Measurements from ENCODE around the gene C9orf50.

DNA sequence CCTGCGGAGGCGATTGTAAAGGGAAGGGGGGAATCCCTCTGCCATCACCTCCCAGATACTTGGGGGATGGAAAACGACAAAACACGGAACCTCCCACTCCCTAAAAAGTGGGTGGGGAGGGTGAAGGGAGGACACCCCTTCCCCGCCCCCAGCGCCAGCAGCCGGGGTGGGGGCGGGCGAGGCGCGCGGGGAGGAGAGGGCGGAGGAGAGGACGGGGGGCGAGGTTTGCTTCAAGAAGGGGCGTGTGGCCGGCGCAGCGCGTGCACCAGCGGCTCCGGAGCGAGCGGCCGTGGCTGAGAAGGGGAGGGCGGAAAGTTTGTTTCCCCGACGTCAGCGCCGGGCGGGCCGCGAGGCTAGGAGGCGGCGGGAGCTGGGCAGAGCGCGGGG lies 44.5 kb upstream of the C9orf50 start, which contains the start of gene PRRX2:
- no peak for TF ChIP-seq POLR2AphosphoS2 (conservative IDR thresholded peaks at IDR 0.05; ENCODE audit: low read length)
- TF ChIP-seq MAFK (IDR thresholded peaks at IDR 0.05; ENCODE audit: partially characterized antibody) = no peak
- TF ChIP-seq, protein P1, sequence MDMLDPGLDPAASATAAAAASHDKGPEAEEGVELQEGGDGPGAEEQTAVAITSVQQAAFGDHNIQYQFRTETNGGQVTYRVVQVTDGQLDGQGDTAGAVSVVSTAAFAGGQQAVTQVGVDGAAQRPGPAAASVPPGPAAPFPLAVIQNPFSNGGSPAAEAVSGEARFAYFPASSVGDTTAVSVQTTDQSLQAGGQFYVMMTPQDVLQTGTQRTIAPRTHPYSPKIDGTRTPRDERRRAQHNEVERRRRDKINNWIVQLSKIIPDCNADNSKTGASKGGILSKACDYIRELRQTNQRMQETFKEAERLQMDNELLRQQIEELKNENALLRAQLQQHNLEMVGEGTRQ (IDR thresholded peaks at IDR 0.05) = no peak
- TF ChIP-seq POLR2A (IDR thresholded peaks at IDR 0.05; ENCODE audit: low read length) = no peak
- TF ChIP-seq, protein P2, sequence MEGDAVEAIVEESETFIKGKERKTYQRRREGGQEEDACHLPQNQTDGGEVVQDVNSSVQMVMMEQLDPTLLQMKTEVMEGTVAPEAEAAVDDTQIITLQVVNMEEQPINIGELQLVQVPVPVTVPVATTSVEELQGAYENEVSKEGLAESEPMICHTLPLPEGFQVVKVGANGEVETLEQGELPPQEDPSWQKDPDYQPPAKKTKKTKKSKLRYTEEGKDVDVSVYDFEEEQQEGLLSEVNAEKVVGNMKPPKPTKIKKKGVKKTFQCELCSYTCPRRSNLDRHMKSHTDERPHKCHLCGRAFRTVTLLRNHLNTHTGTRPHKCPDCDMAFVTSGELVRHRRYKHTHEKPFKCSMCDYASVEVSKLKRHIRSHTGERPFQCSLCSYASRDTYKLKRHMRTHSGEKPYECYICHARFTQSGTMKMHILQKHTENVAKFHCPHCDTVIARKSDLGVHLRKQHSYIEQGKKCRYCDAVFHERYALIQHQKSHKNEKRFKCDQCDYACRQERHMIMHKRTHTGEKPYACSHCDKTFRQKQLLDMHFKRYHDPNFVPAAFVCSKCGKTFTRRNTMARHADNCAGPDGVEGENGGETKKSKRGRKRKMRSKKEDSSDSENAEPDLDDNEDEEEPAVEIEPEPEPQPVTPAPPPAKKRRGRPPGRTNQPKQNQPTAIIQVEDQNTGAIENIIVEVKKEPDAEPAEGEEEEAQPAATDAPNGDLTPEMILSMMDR (IDR thresholded peaks at IDR 0.05) = no peak

All from A549 (cell line).